Ureter (tissue), 1 donor: ENCODE results near the gene ADARB2. TPM values are rescaled to one million over a fixed set of nuclear protein-coding genes. Genes with fewer than 3 reads are reported as not detected.

Experiments used
- DNase-seq: peaks from one replicate; pipeline ENCODE4 v3.0.0-alpha.2; 2020; ENCODE audit warnings: low spot score
- total RNA-seq: library from RNA; stranded (reverse); gene quantifications from one replicate; pipeline ENCODE4 v1.2.4, GENCODE V29; 2023
- donor health status: DM: yes; HTN: yes; CAD: no.

ADARB2 gene
- total RNA-seq, 1 donor from 2014 or later = not detected

GRCh38 chr10:1572519-1573333, 164.6 kb downstream of the ADARB2 start:
- DNase-seq = no peak

GRCh38 chr10:1571587-1572237, 165.6 kb downstream of the ADARB2 start:
- no peak for DNase-seq

- no peak for DNase-seq
These were observed 166.8 kb downstream of the ADARB2 start for GRCh38 chr10:1570416-1571051.

GRCh38 chr10:1569208-1569607, 168.1 kb downstream of the ADARB2 start:
- no peak for DNase-seq

GRCh38 chr10:1567742-1568495, 169.4 kb downstream of the ADARB2 start:
- DNase-seq = no peak

- DNase-seq = no peak
These were observed 170.2 kb downstream of the ADARB2 start for GRCh38 chr10:1567152-1567551.

- DNase-seq = no peak
These were observed 172.5 kb downstream of the ADARB2 start for GRCh38 chr10:1564791-1565190.

GRCh38 chr10:1563028-1563427, 174.3 kb downstream of the ADARB2 start:
- no peak for DNase-seq

GRCh38 chr10:1561731-1562337, 175.5 kb downstream of the ADARB2 start:
- DNase-seq = no peak

- no peak for DNase-seq
These were observed 176.7 kb downstream of the ADARB2 start for GRCh38 chr10:1560535-1561192.

GRCh38 chr10:1559761-1560160, 177.6 kb downstream of the ADARB2 start:
- no peak for DNase-seq

- DNase-seq = no peak
These were observed 178.0 kb downstream of the ADARB2 start for GRCh38 chr10:1559311-1559710.

- no peak for DNase-seq
These were observed 178.4 kb downstream of the ADARB2 start for GRCh38 chr10:1558906-1559305.

GRCh38 chr10:1557081-1557480, 180.2 kb downstream of the ADARB2 start:
- no peak for DNase-seq

GRCh38 chr10:1556496-1556895, 180.8 kb downstream of the ADARB2 start:
- no peak for DNase-seq

- DNase-seq = no peak
These were observed 183.4 kb downstream of the ADARB2 start for GRCh38 chr10:1553951-1554350.

GRCh38 chr10:1552881-1553670, 184.2 kb downstream of the ADARB2 start:
- DNase-seq = no peak

GRCh38 chr10:1552406-1552805, 184.9 kb downstream of the ADARB2 start:
- DNase-seq = no peak

- DNase-seq = no peak
These were observed 185.5 kb downstream of the ADARB2 start for GRCh38 chr10:1551636-1552338.

GRCh38 chr10:1550616-1551015, 186.7 kb downstream of the ADARB2 start:
- no peak for DNase-seq
